Activated T-cell treated with anti-CD3 and anti-CD28 coated beads, Interleukin-2, amount 50 U/mL, for 48 hours (primary cell): Measurements from ENCODE around the gene AQP5.

Experiments
- DNase-seq, 2 experiments: peaks; one replicate each; pipeline ENCODE4 v3.0.0-alpha.2; 2020

Gene AQP5

DNA sequence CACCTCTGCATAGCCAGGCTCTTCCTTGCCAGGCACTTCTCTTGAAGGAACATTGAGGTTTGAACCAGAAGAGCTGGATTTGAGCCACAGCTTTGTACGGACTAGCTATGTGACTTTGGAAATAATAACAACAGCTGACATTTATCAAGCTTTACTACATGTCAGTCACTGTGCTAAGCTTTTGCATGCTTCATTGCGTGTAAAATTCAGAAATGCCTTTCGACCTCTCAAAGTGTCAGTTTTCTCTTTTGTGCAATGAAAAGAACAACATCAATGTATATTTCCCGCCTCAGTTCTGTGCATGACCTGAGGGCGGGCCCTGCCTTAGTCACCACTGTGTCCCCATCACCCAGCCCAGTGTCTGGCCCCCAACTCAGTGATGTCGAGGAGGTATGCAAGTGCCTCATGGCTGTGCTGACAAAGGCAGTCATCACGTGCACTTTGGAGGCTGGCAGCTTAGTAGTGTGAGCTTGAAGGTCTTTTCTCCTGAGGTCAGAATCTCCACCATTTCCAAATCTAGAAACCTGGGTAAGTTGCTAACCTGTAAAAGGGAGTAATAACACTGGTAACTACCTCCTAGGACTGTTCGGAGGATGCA is 29.0 kb upstream of the AQP5 start:
- no peak for DNase-seq

DNA sequence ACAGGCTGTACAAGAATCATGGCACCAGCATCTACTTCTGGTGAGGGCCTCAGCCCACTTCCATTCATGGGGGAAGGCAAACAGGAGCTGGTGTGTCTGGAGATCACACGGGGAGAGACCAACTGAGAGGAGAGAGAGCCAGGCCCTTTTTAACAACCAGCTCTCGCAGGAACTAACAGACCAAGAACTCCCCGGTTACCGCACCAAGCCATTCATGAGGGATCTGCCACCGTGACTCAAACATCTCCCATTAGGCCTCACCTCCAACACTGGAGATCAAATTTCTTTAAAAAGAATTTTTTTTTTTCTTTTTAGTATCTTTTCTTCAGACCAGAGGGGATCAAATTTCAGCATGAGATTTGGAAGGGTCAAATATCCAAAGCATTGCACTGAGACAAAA is 27.9 kb upstream of the AQP5 start:
- DNase-seq, result no peak

DNA sequence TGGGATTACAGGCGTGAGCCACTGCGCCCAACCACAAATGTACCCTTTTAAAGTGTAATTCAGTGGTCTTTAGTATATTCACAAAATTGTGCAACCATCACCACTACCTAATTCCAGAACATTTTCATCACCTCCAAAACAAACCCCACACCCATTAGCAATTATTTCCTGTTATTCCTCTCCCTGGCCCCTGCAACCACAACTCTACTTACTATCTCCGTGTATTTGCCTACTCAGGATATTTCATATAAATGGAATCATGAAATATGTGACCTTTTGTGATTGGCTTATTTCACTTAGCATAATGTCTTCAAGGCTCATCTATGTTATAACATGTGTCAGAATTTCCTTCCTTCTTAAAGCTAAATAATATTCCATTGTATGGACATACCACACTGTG is 27.2 kb upstream of the AQP5 start:
- no peak for DNase-seq

DNA sequence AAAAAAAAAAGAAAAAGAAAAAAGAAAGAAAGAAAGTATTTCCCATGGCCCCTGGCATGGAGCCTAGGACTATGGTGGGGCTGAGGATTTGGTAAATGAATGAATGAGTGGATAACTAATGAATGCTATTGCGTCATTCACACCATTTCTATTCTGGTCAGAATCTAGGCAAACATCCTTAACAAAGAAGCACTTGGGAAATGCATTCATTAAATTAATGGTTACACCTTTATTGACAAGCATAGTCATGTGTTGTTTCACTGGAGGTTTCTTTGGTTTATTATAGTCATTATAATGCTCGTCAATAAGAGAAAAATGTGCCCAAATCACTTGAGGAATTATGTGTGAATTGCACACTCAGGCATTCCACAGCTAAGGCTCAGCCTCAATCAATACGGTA is 24.7 kb upstream of the AQP5 start:
- DNase-seq, result no peak

DNA sequence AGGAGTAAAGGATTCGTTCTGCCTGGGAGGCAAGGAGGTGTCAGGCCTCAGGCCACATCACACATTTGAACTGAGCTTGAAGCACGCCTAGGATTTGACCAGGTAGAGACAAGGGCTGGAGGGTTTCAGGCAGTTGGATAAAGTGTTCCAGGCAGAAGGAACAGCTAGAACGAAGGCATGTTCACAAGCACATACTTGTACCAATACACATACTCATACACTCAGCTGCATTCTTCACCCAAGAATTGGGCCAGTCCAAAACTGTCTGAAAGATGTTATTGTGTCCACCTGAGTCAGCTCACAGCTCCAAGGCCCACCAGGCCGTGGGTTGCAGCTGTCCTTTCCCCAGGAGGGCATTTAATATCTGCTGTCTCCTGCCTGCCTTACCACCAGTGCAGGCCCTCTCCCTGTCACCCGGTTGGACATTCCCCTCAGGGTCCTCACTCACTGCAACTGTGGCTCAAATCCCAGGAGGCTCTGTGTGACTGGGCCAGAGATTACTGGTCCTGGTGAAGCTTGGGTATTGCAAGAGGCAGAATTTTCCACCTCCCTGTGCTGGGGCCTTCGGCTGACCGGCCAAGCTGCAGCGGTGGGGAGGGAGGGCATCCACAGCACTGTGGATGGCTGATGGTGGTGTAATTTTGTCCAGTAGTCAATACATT is 23.9 kb upstream of the AQP5 start:
- DNase-seq, result no peak

DNA sequence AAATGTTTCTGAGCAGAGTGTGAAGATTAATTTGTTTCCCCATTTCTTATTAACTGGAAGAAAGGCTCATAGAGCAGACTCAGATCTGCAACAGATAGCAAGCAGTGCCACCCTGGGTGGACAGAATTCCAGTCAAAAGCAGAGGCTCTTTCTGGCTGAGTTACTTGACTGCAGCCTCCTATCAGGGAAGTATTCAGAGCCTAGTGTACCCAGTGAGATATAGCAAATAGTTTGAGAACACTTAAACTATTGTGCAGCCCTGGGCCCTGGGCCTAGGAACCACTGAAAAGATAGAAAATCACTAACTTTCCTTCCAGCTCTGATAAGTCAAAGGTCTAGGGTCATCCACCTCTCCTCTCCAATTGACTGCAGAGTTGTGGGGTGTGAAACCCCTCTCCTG is 22.4 kb upstream of the AQP5 start:
- no peak for DNase-seq

DNA sequence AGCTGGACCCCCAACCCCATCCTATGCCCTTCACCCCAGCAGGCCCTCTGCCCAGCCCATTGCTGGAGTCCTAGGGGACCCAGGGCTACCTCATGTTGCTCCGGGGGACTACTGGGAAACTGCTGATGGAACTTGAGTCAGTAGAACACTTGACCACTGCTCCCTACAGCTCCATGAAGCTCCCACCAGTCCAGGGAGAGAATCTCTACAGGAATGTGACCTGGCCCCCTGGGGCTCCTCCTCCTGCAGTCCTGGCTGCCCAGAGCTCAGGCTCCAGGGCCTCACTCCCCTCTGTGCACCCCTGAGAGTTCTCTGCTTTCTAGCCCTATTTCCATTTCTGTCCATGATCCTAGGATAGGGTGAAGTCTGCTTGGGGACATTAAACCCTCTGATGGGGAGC is 22.0 kb upstream of the AQP5 start:
- DNase-seq, result no peak

DNA sequence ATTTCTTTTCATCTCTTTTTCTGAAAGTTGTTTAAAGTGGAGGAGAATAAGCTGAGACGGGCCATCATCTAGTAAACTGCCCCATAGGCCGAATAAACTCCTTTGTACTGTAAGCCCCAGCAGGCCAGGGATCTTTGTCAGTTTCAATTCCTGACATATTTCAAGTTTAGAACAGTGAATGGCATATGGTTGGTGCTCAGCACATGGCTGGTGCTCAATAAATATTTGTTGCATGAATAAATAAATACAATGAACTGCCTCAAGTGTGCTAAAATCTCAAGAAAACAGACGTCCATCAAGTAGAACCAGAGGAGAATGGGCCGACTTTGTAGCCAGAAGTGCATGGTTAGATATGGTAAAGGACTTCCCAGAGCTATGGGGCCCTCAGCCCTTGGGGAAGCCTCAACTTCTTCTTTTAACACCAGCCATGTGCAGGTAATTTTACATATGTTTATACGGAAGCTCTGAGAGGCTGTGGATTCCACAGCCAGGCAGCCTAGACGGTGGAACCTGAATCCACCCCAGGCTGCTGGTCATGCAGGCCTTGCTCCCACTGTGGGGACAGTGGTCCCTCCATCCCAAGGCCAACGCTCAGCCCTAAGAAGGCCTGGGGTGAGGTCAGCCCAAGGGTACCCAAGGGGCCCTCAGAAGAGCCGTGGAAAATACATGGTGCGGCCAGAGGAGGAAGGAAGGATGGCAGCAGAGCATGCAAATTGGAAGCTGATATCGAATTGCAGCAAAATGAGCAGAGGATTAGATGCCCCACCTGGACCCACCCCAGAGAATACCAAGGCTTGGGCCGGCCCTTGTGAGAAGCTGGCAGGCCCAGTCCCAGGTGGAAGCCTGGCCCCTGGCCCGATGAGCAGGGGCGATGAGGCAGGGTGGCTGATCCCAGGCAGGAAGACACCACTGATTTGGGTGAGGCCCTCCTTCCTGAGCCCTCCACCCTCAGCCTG is 19.8 kb upstream of the AQP5 start:
- DNase-seq, result no peak

DNA sequence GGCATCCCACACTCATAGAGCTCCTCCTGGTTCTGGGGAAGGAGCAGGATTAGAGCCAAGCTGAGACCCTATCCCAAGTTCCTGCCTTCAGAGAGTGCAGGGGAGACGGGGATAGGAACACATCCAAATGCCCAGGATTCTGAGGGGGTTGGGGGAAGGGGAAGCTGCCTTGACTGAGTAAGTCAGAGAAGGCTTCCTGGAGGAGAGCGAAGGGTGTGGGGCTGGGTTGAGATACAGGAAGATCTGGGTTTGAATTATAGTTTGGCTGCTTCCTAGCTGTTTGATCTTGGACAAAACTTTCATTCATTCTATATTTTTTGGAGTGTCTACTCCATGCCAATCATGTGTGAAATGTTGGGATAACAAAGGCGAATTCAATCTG is 19.2 kb upstream of the AQP5 start:
- no peak for DNase-seq

DNA sequence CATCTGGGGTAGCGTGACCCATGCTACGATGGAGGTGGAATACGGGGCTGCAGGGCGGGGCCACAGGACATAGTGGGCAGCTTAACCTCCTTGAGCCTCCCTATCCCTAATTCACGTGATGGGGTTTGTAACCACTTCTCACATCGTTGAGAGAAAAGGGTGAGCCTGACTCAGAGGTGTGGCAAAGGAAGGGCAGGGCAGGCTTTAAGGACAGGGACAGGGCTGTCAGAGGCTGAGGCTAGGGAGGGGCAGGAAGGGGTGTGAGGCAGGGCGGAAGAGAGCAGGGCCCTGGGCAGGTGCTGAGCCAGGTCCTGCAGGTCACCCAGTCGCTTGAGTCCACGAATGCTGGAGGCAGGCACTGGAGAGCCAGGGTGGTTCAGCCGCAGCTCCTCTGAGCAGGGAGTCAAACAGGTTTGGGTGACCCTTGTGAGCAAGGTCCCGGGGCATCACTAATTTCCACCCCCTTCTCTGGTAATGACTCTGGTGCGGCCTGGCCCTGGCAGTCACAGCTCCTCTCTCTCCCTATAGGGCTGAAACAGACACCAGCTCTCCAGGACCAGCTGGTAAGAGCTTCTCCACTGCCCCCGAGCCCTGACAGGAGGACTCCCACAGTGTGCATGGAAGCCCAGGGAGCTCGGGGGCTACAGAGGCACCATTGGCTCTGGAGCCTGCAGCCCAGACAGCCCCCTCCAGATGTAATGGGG is 18.6 kb upstream of the AQP5 start:
- no peak for DNase-seq

DNA sequence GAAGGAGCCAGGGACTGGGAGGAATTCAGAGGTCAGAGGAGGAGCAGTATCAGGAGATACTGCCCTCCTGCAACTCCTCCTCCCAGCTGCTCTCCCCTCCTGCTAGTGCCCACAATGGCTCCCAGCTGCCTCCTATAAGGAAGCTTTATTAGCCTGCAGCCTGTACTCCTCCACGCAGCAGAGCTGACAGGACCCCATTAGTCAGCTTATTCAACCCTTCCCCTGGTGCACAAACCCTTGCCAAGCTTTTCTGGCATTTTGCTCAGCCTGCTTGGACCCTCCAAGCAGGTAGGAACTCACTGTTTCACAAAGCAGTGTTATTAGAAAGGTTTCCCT is 18.1 kb upstream of the AQP5 start:
- DNase-seq, result no peak

DNA sequence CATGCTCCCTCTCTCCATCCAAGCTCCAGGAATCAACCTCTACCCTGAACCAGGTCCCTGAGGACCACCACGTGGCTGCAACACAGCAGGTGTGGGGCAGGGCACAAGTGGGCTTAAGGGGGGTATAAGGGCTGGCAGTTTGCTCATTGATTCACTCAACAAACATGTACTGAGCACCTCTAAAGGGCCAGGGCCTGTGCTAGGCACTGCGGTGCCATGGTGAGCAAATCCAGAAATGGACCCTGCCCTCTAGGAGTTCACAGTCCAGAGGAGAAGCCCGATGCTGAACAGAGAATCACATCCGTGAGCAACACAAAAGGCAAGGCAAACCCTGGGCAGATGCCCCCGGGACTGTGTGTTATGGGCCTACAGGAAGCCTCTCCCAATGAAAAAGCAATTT is 17.6 kb upstream of the AQP5 start:
- no peak for DNase-seq

DNA sequence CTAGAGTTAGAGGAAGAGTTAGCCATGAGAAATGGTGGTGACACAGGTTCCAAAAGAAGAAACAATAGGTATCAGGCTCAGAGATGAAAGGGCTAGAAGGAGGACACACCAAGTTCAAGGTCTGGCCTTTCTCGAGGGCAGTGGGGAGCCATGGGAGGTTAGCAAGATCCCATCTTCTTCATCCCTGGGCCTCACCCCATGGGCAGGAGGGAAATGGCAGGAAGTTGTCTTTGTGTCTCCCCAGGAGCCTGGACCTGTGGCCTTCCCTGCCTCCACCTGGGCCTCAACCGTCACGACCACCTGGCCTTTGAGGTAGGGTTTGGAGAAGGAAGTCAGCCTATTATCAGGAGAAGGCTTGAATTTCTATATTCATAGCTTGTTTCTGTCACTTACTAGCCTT is 17.0 kb upstream of the AQP5 start:
- no peak for DNase-seq

DNA sequence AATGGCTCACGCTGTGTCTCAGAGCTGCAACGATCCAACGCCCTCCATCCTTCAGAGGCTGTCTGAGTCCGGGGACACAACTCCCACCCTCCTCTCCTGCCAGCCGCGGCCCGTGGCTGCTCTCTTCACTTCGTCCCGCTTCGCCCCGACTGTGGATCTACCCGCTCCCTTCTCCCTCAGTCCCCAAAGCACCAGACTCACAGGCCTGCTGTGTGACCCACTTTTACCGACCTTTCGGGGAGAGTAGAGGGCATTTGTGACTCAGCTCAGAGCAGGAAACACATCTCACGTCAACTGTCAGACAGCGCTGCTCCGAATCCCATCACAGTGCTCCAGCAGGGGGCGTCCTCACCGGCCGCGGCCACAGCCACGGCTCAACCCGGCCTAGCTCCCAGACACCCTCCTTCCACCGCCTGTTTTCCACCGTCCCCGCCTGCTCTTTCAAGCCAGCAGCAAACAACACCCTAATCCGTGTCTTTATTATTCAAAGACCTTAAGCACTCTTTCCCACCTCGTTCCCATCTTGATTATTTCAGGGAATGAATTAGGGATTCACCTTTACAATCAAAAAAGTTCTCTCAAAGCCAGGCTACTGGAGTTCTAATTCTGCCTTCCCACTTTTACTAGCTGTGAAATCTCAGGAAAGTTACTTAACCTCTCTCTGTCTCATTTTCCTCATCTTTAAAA is 16.1 kb upstream of the AQP5 start:
- DNase-seq, result peak; percentile 91 to 95

DNA sequence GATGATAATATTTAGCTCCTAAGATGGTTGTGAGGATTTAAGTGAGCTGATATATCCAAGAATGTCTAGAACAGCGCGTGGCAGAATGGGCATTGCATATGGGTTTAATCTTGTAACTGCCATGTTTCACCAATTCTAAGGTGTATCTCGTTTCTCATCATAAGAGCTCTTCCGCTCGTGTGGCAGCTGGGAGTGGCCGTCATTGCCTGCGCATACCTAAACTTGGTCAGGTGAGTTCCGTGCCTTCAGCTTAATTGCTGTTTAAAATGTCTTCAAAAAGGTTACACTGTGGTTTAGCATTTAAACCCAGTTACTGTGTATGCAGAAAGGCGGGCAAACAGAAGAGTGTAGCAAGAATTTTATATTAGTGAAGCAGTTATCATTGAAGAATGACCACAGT is 15.6 kb upstream of the AQP5 start:
- DNase-seq, result no peak

DNA sequence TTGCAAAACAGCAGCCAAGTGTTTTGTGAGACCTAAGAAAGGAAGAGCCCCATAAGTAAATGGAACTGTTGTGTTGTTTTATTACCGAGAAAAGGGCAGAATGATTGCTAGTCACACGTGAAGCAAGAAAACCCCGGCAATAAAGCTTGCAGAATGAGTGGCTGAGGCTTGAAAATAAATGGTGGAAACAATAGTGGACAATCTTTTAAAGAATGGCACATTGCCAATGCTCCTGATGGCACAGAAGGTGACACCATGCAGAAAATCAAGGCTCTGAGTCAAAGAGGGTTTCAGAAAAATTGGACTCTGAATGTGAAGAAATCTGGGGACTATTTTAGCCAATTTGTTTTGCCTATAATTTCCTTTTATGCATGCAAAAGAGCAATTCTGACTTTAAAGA is 15.2 kb upstream of the AQP5 start:
- DNase-seq, result no peak

DNA sequence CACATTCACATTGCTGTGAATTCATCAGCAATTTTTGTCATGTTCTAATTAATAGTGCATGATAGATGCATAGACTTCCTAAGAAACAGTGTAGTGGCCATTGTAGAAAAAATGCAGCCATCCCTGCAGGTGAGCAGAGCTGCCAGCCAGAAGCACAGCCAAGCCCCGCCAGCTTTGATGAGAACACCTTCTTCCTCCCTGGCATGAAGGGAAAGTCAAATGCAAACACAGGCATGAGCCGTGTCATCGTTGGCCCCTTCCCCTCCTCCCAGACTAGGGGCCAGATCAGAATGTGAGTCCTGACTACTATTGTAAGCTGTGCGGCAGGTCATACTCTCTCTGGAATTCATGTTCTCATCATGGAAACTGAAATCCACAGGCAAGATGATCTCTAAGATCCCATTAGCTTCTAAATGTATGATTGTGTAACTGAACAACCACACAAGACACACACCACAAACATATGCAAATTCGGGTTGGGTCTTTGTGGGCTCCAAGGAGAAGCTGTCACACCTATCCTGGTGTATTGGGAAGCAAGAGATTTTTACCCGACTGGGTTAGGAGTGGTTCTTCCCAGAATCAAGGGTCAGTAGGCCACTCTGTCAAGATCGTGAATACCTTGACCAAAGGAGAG is 14.0 kb upstream of the AQP5 start:
- DNase-seq, result no peak

DNA sequence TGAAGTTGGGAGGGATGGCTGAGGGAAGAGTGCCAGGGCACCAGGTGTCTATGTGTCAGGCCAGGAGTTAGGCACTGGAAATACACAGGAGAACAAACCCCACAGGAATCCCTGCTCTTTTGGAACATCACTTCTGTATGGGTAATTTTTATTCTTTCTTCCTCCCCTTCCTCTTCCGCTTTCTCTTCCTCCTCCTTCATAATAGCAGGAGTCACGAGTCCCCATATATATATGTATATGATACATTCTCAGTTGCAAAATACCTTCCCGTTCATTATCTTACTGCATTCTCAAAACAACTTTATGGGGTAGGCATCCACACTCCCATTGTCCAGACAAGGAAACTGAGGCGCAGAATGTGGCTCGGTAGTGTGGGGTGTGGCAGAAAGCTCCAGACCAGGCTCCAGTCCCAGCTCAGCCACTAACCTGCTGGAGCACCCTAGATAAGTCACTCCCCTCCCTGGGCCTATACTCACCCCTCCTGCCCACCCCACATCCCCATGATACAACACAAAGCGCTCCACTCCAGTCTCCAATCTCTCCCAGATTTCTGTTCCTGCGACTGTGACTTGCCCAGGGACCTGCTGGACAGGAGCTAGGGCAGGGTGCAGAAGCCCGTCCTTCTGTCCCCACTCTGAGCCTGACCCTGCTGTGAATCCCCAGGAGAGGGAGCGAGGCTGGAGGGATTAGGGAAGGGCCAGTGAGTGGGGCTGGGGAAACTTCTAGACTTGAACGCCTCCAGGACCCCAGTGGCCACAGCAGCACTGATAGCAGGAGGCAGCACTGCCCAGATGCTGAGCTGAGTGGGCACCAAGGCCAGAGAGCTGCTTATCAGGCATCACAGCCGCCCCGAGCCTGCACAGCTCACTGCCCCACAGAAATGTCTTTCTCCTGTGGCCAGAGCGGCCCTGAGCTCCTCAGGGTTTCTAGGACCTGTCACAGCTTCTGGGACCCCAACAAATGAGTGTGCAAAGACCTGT is 12.5 kb upstream of the AQP5 start:
- DNase-seq, result no peak

DNA sequence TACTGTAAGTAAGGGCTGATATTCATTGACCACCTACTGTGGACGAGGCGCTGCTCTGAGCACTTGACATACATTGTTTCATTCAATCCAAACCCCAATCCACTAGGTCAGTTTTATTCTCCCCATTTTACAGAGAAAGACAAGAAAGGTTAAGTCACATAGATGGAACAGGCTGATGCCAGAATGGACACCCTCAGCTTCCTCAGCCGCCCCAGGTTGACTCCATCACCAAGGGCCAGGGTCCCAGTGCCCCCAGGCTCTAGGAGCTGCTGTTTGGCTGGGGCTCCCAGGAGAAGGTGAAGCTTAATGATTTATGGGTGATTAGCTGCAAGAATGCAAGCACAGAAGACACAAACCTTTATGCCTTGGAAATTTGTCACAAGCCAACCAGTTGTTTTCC is 11.8 kb upstream of the AQP5 start:
- DNase-seq, result no peak

DNA sequence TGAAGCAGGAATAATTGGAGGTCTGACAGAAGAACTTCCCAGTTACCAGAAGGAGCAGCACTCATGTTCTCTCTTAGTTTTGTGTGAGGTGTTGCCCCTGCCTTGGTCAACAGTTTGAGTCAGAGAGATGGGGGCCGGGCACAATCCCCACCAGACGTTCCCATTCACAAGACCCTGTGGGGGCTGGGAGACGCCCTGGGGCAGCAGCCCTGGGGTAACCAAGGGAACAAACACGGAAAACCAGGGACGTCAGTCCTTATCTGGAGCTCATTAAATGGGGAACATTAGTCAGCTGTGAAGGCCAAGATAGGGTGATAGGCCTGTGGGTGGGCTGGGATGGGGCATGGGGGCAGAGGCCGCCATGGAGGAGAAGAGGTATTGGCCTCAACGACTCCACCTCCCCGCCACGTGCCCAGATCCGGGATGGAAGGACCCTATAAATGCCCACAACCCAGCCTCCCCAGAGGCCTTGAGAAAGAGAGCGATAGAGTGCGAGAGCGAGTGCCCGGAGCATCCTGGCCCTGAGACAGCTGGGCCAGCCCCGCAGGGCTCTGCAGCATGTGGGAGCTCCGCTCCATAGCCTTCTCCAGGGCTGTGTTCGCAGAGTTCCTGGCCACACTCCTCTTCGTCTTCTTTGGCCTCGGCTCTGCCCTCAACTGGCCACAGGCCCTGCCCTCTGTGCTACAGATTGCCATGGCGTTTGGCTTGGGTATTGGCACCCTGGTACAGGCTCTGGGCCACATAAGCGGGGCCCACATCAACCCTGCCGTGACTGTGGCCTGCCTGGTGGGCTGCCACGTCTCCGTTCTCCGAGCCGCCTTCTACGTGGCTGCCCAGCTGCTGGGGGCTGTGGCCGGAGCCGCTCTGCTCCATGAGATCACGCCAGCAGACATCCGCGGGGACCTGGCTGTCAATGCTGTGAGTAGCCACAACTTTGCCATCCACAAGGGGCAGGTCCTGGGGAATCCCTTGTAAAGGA is 11.1 kb upstream of the AQP5 start, which contains the start of gene AQP2:
Gene AQP2 (plus strand): TSS at position 465 of the 979 bp plus-strand sequence. CDS start 94 bp downstream, at position 559.
- no peak for DNase-seq
